GM12865 (cell line): ENCODE data around the gene CYB561D2.
"Not testable (repeated sequence)": the region's sequence is repeated elsewhere in the genome, so short reads cannot be mapped to it uniquely, and the experiment has no call there.

Source experiments
- DNase-seq: peaks from one replicate; pipeline ENCODE4 v3.0.0; 2010; ENCODE audit warnings: low read depth
- H3K4me3 ChIP-seq: 2 replicates; pipeline ENCODE4 v1.5.1; 2011; ENCODE audit warnings: mild to moderate bottlenecking, low read depth, low read length, control low read depth
- TF ChIP-seq, protein P1 (sequence below): IDR thresholded peaks from 2 replicates; pipeline ENCODE4 v1.5.1; 2011; ENCODE audit warnings: low read length, control low read depth, low read depth, inconsistent platforms; ENCODE audit not compliant: insufficient read depth; ENCODE audit errors: missing control alignments

Gene CYB561D2, protein sequence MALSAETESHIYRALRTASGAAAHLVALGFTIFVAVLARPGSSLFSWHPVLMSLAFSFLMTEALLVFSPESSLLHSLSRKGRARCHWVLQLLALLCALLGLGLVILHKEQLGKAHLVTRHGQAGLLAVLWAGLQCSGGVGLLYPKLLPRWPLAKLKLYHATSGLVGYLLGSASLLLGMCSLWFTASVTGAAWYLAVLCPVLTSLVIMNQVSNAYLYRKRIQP

DNA sequence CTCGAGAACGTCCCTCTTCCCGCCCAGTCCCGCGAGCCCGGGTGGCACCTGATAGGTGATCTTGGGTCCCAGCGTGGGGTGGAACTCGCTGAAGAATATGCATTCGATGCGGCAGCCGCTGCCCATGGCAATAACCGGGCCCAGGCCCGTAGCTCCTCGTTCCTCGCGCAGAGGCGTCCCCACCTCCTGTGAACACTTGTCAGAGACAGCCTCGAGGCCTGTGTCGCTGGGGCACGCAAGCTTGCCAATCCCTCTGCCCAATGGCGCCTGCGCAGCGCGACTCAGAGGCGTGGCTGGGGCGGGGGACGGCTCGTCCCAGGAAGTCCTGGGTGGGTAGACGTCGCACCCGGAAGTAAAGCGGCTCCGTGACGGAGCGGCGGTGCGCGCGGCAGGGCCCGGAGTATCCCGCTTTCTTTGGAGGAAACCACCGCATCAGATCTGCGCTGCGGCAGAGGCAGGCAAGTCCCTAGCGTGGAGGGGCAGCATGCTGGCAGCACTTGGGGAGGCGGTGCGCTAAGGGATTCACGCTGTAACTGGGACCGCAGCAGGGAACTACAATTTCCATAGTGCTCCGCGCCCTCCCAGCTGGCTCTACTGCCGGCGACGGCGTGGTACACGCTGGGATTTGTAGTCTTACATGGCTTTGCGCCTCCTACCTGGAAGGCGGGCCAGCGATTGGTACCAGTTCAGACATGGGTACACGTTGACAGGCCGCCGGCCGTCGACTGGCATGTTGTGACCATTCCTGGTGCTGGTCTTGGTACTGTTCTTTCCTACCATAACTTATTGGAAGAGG lies at the start of gene CYB561D2, which contains the start of gene NPRL2:
Gene CYB561D2, plus strand, starts transcription at position 336 of the 796 bp plus-strand sequence. CDS start 572 bp downstream, outside the sequence.
Gene NPRL2, minus strand, starts transcription at position 249 of the 796 bp plus-strand sequence. Its CDS starts 123 bp downstream, at position 126.
- peak; percentile 97 for DNase-seq
- H3K4me3 ChIP-seq, result peak within 1 kb of the TSS; percentile 75
- TF ChIP-seq, protein P1, sequence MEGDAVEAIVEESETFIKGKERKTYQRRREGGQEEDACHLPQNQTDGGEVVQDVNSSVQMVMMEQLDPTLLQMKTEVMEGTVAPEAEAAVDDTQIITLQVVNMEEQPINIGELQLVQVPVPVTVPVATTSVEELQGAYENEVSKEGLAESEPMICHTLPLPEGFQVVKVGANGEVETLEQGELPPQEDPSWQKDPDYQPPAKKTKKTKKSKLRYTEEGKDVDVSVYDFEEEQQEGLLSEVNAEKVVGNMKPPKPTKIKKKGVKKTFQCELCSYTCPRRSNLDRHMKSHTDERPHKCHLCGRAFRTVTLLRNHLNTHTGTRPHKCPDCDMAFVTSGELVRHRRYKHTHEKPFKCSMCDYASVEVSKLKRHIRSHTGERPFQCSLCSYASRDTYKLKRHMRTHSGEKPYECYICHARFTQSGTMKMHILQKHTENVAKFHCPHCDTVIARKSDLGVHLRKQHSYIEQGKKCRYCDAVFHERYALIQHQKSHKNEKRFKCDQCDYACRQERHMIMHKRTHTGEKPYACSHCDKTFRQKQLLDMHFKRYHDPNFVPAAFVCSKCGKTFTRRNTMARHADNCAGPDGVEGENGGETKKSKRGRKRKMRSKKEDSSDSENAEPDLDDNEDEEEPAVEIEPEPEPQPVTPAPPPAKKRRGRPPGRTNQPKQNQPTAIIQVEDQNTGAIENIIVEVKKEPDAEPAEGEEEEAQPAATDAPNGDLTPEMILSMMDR, result no peak

DNA sequence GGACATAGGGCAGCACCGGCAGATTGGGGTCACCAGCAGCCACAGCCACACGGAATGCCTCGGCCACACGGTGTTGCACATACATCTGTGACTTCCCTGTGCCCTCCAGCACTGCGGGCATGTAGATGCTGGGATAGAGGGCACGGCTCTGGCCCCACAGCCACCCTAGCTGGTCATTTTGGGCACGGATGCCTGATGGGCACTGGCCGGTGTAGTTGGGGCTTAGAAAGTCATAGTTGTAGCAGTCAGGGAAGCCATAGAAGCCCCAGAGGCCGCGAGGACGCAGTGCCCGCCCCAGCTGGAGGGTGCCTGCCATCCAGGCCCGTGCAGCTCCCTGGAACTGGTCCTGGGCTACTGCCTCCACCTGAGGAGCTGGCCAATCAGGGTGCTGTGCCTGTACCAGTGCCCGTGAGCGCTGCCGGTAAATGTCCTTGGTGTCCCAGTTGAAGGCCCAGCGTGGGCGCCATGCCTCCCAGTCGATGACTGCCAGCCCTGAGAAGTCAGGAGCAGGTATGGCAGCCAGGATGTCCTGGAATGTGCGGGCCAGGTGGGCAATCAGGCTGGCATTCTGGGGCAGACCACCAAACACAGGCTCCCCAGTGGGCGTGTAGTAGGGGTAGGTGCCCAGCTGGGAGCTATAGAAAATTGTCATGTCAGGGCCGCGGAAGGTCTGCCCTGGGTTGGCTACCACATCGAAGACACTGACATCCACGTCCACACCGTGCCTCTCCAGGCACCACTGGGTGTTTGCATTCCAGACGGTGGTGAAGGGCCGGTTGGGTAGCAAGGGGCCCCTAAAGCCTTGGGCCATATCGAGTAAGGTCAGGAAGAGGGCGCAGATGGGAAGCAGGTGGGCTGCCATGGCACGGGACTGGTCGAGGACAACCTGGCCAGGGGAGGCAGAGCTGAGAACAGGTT lies 48.3 kb upstream of the CYB561D2 start:
- no peak overlapping the region for H3K4me3 ChIP-seq
- TF ChIP-seq, protein P1, result no peak
- DNase-seq, result peak; percentile 1

DNA sequence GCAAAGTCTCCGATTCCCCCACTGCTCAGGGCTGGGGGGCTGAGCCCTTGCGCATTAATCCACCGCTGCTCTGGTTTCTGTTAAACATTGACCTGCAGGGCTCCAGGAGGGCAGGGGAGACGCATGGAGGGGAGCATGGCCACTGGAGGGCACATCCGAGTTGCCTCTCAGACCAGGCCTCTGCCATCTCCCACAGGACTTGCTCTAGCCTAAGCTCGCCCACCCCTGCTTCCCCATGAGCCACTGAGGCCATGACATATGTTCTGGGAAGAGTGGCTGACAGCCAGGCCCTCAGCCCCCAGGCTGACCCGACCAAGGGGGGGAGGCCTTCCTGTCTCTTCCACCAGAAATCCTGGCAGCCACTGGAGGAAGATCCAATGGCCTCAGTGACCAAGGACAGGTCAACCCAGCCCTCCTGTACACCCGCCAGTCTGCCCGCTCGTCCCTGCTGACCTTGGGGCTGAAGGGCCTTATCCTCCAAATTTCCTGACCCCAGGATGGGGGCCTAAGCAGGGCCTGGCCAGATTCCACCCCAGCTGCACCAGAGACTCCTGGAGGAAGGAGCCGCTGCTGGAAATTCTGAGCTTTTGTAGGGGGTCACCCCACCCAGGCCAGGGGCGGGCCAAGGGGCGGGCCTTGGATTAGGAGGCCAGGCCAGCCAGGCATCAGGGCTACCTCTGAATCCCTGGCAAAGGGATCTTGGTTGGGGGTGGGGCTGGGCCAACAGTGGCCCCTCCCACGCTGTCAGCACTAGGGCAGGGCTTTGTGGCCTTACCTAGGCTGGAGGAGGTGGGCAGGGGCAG lies 47.4 kb upstream of the CYB561D2 start, which contains the start of gene HYAL1:
Gene HYAL1, minus strand, starts transcription at position 562 of the 803 bp plus-strand sequence. CDS start 618 bp downstream, outside the sequence.
- no peak within 1 kb of the TSS for H3K4me3 ChIP-seq
- peak; percentile 7 for DNase-seq
- TF ChIP-seq, protein P1, result no peak

DNA sequence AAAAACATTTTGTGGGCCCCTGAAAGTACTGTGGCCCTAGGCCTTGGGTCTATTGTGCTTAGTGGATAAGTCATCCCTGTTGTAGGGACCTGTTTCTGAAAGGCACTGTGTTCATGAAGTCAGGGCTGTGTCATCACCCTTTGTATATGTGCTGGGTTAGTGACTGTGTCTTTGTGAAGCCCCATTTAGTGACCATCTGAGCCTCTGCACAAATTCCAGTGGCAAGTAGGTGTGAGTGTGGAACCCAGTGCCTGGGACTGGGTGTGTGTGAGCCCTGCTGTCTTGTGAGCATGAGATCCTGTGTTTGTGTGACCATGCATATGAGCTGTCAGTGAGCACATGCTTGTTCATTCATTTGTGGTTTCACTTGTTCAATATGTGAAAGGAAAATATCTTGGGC lies 46.1 kb upstream of the CYB561D2 start:
- DNase-seq, result no peak
- TF ChIP-seq, protein P1, result no peak
- no peak overlapping the region for H3K4me3 ChIP-seq

DNA sequence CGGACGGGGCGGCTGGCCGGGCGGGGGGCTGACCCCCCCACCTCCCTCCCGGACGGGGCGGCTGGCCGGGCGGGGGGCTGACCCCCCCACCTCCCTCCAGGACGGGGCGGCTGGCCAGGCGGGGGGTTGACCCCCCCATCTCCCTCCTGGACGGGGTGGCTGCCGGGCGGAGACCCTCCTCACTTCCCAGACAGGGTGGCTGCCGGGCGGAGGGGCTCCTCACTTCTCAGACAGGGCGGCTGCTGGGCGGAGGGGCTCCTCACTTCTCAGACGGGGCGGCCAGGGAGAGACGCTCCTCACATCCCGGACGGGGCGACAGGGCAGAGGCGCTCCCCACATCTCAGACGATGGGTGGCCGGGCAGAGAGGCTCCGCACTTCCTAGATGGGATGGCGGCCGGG lies 38.6 kb upstream of the CYB561D2 start:
- H3K4me3 ChIP-seq, result not testable (repeated sequence)

DNA sequence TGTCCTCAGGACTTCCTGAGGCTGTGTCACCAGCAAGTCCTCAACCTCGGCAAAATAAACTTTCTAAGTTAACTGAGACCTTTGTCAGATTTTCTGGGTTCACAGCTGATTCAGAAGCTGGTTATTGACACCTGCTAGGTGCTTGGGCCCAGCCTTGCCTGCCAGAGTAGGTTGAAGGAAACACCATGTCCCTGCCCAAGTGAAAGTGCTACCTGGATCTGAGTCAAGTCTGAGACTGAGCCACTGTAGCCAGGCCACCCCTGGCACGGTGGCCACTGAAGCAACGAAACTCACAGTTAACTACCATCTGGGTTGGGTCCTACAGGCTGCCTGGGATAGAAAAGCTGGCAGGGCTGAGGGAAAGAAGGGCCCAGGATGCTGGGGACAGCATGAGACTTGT lies 36.3 kb upstream of the CYB561D2 start:
- TF ChIP-seq, protein P1, result no peak
- no peak for DNase-seq

More for the DNA sequence above, 38.6 kb upstream of the CYB561D2 start:
- DNase-seq, result not testable (repeated sequence)

More for the DNA sequence above, 36.3 kb upstream of the CYB561D2 start:
- no peak overlapping the region for H3K4me3 ChIP-seq
